CD4-positive, alpha-beta T cell treated with Interferon alpha-2 for 1 hour (primary cell): ENCODE data around the gene UBIAD1.
"Not testable (repeated sequence)": the region's sequence is repeated elsewhere in the genome, so short reads cannot be mapped to it uniquely, and the experiment has no call there.

Experiments used
- DNase-seq, 2 donors: peaks; one replicate each; pipeline ENCODE4 v3.0.0-alpha.2; 2020 to 2022

The UBIAD1 gene

DNA sequence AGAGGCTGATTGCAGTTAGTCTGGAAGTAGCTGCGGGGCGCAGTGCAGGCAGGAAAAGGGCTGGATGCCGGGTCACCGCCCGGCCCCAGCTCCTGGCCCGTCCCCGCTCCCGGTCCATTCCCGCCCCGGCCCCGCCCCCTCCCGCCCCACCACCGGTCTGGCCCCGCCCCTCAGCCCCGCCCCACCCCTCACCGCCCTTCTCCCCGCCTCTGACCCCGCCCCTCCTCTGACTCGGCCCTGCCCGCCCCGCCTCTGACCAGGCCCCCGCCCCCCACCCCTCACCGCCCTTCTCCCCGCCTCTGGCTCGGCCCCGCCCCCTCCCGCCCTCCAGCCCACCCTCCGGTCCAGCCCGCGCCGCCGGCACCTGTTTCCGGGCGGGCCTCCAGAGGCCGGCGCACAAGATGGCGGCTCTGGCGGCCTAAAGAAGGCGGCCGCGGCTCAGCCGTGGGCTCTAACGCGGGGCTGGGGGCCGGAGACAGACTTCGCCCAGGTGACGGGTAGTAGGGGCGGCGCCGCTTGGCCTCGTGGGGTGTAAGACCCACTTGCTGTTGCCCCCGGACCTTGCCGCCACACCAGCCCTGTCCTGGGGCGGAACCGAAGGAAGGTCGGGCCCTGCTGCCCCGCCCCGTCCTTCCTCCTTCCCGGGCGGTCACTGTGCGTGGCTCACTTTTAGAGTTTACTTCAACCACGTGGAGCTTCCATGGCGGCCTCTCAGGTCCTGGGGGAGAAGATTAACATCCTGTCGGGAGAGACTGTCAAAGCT, at the start of gene UBIAD1:
Gene UBIAD1, plus strand, starts transcription at position 367 of the 763 bp plus-strand sequence. Its CDS starts 334 bp downstream, at position 701.
- DNase-seq: peak; percentile 83 to 87

DNA sequence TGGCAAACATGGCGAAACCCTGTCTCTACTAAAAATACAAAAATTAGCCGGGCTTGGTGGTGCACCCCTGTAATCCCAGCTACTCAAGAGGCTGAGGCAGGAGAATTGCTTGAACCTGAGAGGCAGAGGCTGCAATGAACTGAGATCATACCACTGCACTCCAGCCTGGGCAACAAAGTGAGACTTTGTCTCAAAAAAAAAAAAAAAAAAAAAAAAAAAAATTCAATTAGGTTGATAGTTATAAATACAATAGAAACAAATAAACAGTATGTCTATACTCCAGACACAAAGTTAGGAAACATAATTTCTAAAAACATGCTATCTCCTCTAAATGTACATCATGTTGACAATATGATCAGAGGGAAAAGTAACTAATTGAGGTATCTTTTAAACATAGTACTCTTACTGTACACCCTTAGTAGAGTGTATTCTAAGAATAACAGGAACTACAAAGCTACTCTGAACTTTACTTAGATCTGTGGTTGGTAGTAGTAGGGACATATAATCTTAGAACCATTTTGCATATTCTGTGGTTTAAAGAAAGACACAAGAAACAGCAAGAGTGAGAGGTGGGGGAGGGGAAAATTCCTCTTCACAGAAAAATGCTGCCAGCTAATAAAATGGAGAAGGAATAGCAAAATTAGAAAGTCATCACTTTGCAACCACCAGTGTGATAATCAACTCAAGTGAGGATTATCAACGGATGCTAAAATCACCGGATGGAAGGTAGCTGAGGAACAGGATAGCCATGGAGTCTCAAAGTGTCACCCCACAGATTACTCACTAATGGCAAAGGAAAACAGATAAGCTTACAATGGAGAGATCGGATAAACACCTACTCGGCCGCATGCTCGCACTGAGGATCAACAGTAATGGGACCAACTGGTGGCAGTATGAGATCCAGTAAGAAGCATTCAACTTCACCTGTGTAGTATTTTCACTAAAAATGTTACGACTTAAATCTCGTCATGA, 45.6 kb upstream of the UBIAD1 start:
- no peak for DNase-seq

DNA sequence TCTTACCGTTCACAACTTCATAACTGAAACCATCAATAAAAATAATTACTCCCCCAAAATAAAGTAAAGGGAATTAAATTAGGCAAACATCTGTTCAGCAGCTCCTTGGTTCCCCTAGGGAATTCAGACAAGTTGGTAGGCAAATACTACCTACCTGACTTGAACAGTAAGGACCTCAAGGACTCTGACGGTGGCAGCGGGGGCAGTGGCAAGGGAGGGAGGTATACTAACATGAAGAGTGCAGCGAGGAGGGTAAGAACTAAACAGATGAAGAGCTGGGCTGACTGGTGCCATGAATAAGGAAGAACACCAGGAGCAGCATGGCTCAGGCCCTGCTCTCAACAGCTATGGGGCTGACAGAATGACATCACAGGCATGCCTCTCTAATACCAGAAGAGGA, 43.8 kb upstream of the UBIAD1 start:
- no peak for DNase-seq

- DNase-seq: no peak
Observed at GRCh38 chr1:11233208-11233607, 39.8 kb upstream of the UBIAD1 start.

- no peak for DNase-seq
Observed at GRCh38 chr1:11237356-11237755, 35.6 kb upstream of the UBIAD1 start.

GRCh38 chr1:11238311-11238710, 34.7 kb upstream of the UBIAD1 start:
- DNase-seq: no peak

DNA sequence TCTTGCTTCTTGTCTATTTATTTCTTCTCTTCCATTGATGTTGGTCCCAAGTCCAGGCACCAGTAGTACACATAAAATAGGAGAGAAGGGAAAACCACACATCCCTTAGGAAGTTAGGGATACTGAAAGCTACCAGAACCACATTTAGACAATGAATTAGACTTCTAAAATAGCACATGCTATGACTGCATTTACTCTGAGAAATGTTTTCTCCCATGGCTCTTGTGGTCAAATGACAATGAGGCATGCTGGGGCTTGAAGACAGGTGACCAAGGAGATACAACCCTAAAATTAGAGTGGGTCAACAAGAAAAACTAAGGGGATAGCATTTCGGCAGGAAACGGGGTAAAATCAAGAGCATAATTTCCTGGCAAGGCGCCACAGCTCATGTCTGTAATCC, 27.8 kb upstream of the UBIAD1 start:
- no peak for DNase-seq

- peak in 1 of 2 donors; percentile 32 for DNase-seq
Observed at GRCh38 chr1:11245904-11246719, 26.9 kb upstream of the UBIAD1 start.

GRCh38 chr1:11248169-11248568, 24.8 kb upstream of the UBIAD1 start:
- no peak for DNase-seq

GRCh38 chr1:11252538-11252937, 20.5 kb upstream of the UBIAD1 start:
- DNase-seq: no peak

DNA sequence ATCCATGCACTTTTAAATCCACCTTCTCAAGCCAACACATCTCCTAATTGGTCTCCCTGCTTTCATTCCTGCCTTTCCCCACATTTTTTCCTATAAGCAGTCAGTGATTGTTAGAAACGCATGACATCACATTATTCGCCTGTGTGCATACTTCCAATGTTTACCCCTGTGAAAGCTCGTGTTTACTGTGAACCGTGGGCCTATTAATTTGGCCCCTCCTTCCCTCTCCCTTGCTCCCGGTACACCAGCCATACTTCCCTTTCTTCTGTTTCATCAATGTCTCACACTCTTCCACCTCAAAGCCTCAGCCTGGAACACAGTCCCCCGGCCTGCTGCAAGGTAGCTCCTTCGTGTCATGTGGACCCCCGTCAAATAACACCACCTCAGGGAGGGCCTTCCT, 19.8 kb upstream of the UBIAD1 start:
- DNase-seq: no peak

- DNase-seq: no peak
Observed at GRCh38 chr1:11256299-11256698, 16.7 kb upstream of the UBIAD1 start.

GRCh38 chr1:11262171-11263049, 10.6 kb upstream of the UBIAD1 start, which contains the start of gene MTOR:
MTOR (minus strand) TSS chr1:11262551; CDS start chr1:11259409, 3,142 bp downstream.
- DNase-seq: peak; percentile 99

DNA sequence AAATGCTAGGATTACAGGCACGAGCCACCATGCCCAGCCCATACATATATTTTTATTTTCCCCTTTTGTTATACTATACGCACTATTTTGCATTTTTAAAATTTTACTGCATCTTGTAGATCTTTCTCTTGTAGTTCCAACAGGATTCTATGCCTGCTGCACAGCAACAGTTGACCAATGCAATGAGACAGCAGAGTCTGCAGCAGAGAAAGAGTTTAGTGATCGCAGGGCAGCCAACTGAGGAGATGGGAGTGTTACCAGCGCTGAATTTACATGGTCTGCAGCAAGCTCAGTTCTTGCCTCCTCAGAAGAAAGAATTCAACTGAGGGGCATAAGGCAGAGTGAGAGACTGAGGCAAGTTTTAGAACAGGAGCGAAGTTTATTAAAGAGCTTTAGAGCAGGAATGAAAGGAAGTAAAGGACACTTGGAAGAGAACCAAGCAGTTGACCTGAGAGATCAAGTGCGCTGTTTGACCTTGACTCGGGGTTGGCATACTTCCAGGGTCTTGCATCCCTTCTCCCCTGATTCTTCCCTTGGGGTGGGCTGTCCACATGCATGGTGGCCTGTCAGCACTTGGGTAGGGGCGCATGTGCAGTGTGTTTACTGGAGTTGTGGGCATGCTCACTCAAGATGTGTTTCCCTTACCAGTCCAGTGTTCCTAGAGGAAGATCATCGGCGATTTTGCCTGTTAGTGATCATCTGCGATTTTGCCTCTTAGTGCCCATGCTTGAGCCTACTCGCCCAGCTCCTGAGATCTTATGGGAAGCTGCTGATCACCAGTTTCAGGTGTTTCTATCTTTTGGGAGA, 6.5 kb upstream of the UBIAD1 start:
- no peak for DNase-seq

GRCh38 chr1:11267350-11268337, 5.4 kb upstream of the UBIAD1 start:
- not testable (repeated sequence) for DNase-seq

GRCh38 chr1:11272544-11272831, 510 bp upstream of the UBIAD1 start:
- DNase-seq: no peak

DNA sequence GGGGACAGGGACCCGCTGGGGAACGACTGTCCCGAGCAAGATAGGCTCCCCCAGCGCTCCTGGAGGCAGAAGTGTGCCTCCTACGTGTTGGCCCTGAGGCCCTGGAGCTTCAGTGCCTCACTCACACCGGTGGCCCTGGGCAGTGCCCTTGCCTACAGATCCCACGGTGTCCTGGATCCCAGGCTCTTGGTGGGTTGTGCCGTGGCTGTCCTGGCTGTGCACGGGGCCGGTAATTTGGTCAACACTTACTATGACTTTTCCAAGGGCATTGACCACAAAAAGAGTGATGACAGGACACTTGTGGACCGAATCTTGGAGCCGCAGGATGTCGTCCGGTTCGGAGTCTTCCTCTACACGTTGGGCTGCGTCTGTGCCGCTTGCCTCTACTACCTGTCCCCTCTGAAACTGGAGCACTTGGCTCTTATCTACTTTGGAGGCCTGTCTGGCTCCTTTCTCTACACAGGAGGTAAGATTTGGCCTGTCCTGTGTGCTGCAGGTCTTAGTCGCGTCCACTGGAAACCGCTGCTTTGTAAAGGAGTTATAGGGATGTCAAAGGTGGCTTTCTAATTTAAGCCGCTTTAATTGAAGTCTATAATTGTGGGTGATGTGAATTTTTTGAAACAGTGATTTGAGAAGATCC, 717 bp downstream of the UBIAD1 start:
- DNase-seq: no peak

DNA sequence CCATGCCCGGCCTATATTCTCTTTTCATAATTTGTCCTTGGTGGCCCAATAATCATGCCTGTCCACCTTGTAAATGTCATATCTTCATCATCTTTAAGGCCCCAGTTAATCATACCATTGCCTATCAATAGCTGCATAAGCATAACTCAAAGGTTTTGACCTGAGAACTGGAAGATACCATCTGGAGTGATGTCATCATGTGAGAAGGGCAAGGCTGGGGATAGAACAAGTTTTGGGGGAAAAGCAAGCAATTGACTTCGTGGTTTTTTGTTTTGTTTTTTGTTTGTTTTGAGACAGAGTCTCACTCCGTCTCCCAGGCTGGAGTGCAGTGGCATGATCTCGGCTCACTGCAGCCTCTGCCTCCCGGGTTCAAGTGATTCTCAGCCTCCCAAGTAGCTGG, 6.2 kb downstream of the UBIAD1 start:
- no peak for DNase-seq

GRCh38 chr1:11279630-11280029, 6.6 kb downstream of the UBIAD1 start:
- no peak for DNase-seq
